HepG2 (cell line): Measurements from ENCODE around the gene METTL22. TPM values are rescaled to one million over a fixed set of nuclear protein-coding genes. Genes with fewer than 3 reads are reported as not detected.

ENCODE experiments used
- ATF3 ChIP-seq: sonication (generic); formaldehyde crosslinking; IDR thresholded peaks from 2 replicates; pipeline ENCODE4 v1.4.0; 2020; ENCODE audit warnings: missing genetic modification reagents
- CHCHD3 ChIP-seq: sonication (generic); formaldehyde crosslinking; IDR thresholded peaks from 2 replicates; pipeline ENCODE4 v1.8.0; 2022; ENCODE audit warnings: mild to moderate bottlenecking, missing genetic modification reagents, moderate library complexity
- CHD2 ChIP-seq: IDR thresholded peaks from 2 replicates; pipeline ENCODE4 v1.6.1; 2011; ENCODE audit warnings: low read depth, low read length, improper control_type of control experiment
- EZH2 ChIP-seq: conservative IDR thresholded peaks from 2 replicates; pipeline ENCODE4 v1.6.1; 2012; ENCODE audit warnings: mild to moderate bottlenecking, low read depth, low read length, moderate library complexity
- GABPB1 ChIP-seq: IDR thresholded peaks from 2 replicates; pipeline ENCODE4 v1.6.1; 2016; ENCODE audit warnings: mild to moderate bottlenecking, missing genetic modification reagents, moderate library complexity, missing compliant biosample characterization
- HCFC1 ChIP-seq: fragments of 150-350 bp; IDR thresholded peaks from 2 replicates; pipeline ENCODE4 v1.6.1; 2014; ENCODE audit warnings: low read depth, low read length
- IRX3 ChIP-seq: sonication (generic); formaldehyde crosslinking; IDR thresholded peaks from 2 replicates; pipeline ENCODE4 v1.8.1; 2023; ENCODE audit warnings: mild to moderate bottlenecking, low read depth, missing genetic modification reagents, borderline replicate concordance
- JDP2 ChIP-seq: sonication (generic); formaldehyde crosslinking; IDR thresholded peaks from 2 replicates; pipeline ENCODE4 v1.8.1; 2022; ENCODE audit warnings: missing genetic modification reagents, borderline replicate concordance
- KAT7 ChIP-seq: IDR thresholded peaks from 2 replicates; pipeline ENCODE4 v1.6.1; 2018; ENCODE audit warnings: borderline replicate concordance, missing compliant biosample characterization
- MED1 ChIP-seq: sonication (generic); formaldehyde crosslinking; IDR thresholded peaks from 2 replicates; pipeline ENCODE4 v1.4.0; 2020; ENCODE audit warnings: missing genetic modification reagents
- MLLT10 ChIP-seq: sonication (generic); formaldehyde crosslinking; IDR thresholded peaks from 2 replicates; pipeline ENCODE4 v1.4.0; 2020; ENCODE audit warnings: missing genetic modification reagents
- NFE2L1 ChIP-seq: sonication (generic); formaldehyde crosslinking; IDR thresholded peaks from 2 replicates; pipeline ENCODE4 v1.4.0; 2020; ENCODE audit warnings: missing genetic modification reagents, mild to moderate bottlenecking, borderline replicate concordance
- NFKB2 ChIP-seq: sonication (generic); formaldehyde crosslinking; IDR thresholded peaks from 2 replicates; pipeline ENCODE4 v1.4.0; 2020; ENCODE audit warnings: missing genetic modification reagents, borderline replicate concordance
- PAF1 ChIP-seq: IDR thresholded peaks from 2 replicates; pipeline ENCODE4 v1.6.1; 2016; ENCODE audit warnings: missing genetic modification reagents, missing compliant biosample characterization
- PAWR ChIP-seq: sonication (generic); formaldehyde crosslinking; IDR thresholded peaks from 2 replicates; pipeline ENCODE4 v1.4.0; 2020; ENCODE audit warnings: missing genetic modification reagents, mild to moderate bottlenecking, borderline replicate concordance
- RELA ChIP-seq: sonication (generic); formaldehyde crosslinking; IDR thresholded peaks from 2 replicates; pipeline ENCODE4 v1.4.0; 2020; ENCODE audit warnings: missing genetic modification reagents
- SMARCC2 ChIP-seq: fragments of 450-650 bp; IDR thresholded peaks from 2 replicates; pipeline ENCODE4 v1.6.1; 2017; ENCODE audit warnings: antibody characterized with exemption, mild to moderate bottlenecking
- SOX13 ChIP-seq, 3 experiments: fragments of 450-650 bp in 1 of 3; sonication (generic) in 1 of 3; formaldehyde crosslinking in 1 of 3; IDR thresholded peaks in 2 of 3; conservative IDR thresholded peaks in 1 of 3; 2 replicates each; pipeline versions ENCODE4 v1.5.0 to v1.6.1; 2016 to 2020; ENCODE audit warnings: antibody characterized with exemption in 1 of 3, mild to moderate bottlenecking in 1 of 3, missing compliant biosample characterization in 1 of 3, missing genetic modification reagents in 1 of 3, moderate library complexity in 1 of 3
- SSRP1 ChIP-seq: IDR thresholded peaks from 2 replicates; pipeline ENCODE4 v1.6.1; 2016; ENCODE audit warnings: control low read depth
- TMF1 ChIP-seq: sonication (generic); formaldehyde crosslinking; IDR thresholded peaks from 2 replicates; pipeline ENCODE4 v1.8.1; 2022; ENCODE audit warnings: low read depth, missing genetic modification reagents
- ZFP62 ChIP-seq: sonication (generic); formaldehyde crosslinking; IDR thresholded peaks from 2 replicates; pipeline ENCODE4 v1.4.0; 2020; ENCODE audit warnings: missing genetic modification reagents
- ZFP90 ChIP-seq: sonication (generic); formaldehyde crosslinking; IDR thresholded peaks from 2 replicates; pipeline ENCODE4 v1.8.0; 2022; ENCODE audit warnings: missing genetic modification reagents, mild to moderate bottlenecking, inconsistent platforms, borderline replicate concordance
- ZNF136 ChIP-seq: sonication (generic); formaldehyde crosslinking; IDR thresholded peaks from 2 replicates; pipeline ENCODE4 v1.8.1; 2022; ENCODE audit warnings: low read depth, mild to moderate bottlenecking, moderate library complexity, missing genetic modification reagents
- ZNF160 ChIP-seq: sonication (generic); formaldehyde crosslinking; IDR thresholded peaks from 2 replicates; pipeline ENCODE4 v1.8.0; 2022; ENCODE audit warnings: mild to moderate bottlenecking, inconsistent platforms, missing genetic modification reagents
- ZNF33B ChIP-seq: sonication (generic); formaldehyde crosslinking; IDR thresholded peaks from 2 replicates; pipeline ENCODE4 v1.5.1; 2020; ENCODE audit warnings: mild to moderate bottlenecking, missing genetic modification reagents
- ZNF44 ChIP-seq: sonication (generic); formaldehyde crosslinking; IDR thresholded peaks from 2 replicates; pipeline ENCODE4 v1.5.1; 2020; ENCODE audit warnings: mild to moderate bottlenecking, missing genetic modification reagents
- ZNF530 ChIP-seq: sonication (generic); formaldehyde crosslinking; IDR thresholded peaks from 2 replicates; pipeline ENCODE4 v1.5.0; 2020; ENCODE audit warnings: low read depth, mild to moderate bottlenecking, missing genetic modification reagents
- ZNF660 ChIP-seq: sonication (generic); formaldehyde crosslinking; IDR thresholded peaks from 2 replicates; pipeline ENCODE4 v1.5.1; 2020; ENCODE audit warnings: mild to moderate bottlenecking, low read depth, missing genetic modification reagents, borderline replicate concordance
- ZNF724P ChIP-seq: sonication (generic); formaldehyde crosslinking; IDR thresholded peaks from 2 replicates; pipeline ENCODE4 v1.8.0; 2022; ENCODE audit warnings: missing genetic modification reagents, borderline replicate concordance
- ZNF75D ChIP-seq: sonication (generic); formaldehyde crosslinking; IDR thresholded peaks from 2 replicates; pipeline ENCODE4 v1.8.1; 2023; ENCODE audit warnings: missing genetic modification reagents, mild to moderate bottlenecking, borderline replicate concordance
- ZSCAN30 ChIP-seq: sonication (generic); formaldehyde crosslinking; IDR thresholded peaks from 2 replicates; pipeline ENCODE4 v1.5.0; 2020; ENCODE audit warnings: mild to moderate bottlenecking, missing genetic modification reagents
- polyA plus RNA-seq, 8 experiments: library from polyadenylated mRNA; depleted of rRNA in 3 of 8; stranded (reverse) in 7 of 8; unstranded in 1 of 8; fragments of >200 nt; fragmentation: Illumina TruSeq in 4 of 8; extraction: Trizol in 4 of 8; gene quantifications; 2 replicates each; pipeline versions ENCODE4 v1.2.1 to v1.2.3, GENCODE V29; 2011 to 2016; ENCODE audit warnings: low read depth in 4 of 8, missing spikeins in 1 of 8, mixed read lengths in 1 of 8; ENCODE audit not compliant: insufficient read depth in 1 of 8
- total RNA-seq, 5 experiments: library from RNA; depleted of rRNA; stranded (reverse); fragments of >200 nt; fragmentation: Illumina TruSeq; extraction: Trizol; gene quantifications; 2 replicates each; pipeline ENCODE4 v1.2.3, GENCODE V29; 2016; ENCODE audit warnings: low read depth in 1 of 5
- TF ChIP-seq, protein P1 (sequence below): sonication (generic); formaldehyde crosslinking; conservative IDR thresholded peaks from 2 replicates; pipeline ENCODE4 v1.8.0; 2022; ENCODE audit warnings: low read depth, missing genetic modification reagents

Gene METTL22
- total and polyA plus RNA-seq, 2 of the 13 experiments (the other 11 are each of a cell fraction or from before 2014, with no cell fraction given): 36.2 to 94.8 TPM

- TF ChIP-seq ZSCAN30 (CRISPR knock-in tag) (no peak), ZFP62 (no peak), CHCHD3 (CRISPR knock-in tag) (no peak), PAWR (CRISPR knock-in tag) (0 out of 2 replicates have a peak, but pooled peaks have one; percentile 53), ZNF660 (no peak), JDP2 (no peak), ZNF160 (CRISPR knock-in tag) (peak; percentile 58; the same call in 1 of the 2 replicates), ZNF33B (no peak), NFE2L1 (no peak), MLLT10 (no peak), SSRP1 (CRISPR knock-in tag) (no peak), KAT7 (CRISPR knock-in tag) (peak; percentile 88; the same call in 1 of the 2 replicates), ATF3 (peak; percentile 33; the same call in 1 of the 2 replicates), ZNF136 (CRISPR knock-in tag) (no peak), SMARCC2 (no peak), HCFC1 (no peak), SOX13 (IDR thresholded peaks at IDR 0.05) (no peak), SOX13 (CRISPR knock-in tag; conservative IDR thresholded peaks at IDR 0.05 in 1 of 2, IDR thresholded peaks at IDR 0.05 in 1 of 2) (no peak; a peak in 1 of 4 replicates), NFKB2 (CRISPR knock-in tag) (peak; percentile 91; the same call in 1 of the 2 replicates), RELA (CRISPR knock-in tag) (peak; percentile 81; the same call in 1 of the 2 replicates), ZNF724P (CRISPR knock-in tag) (no peak), ZNF530 (CRISPR knock-in tag) (no peak), ZNF44 (no peak), GABPB1 (peak; percentile 86), MED1 (peak; percentile 53; the same call in 1 of the 2 replicates), IRX3 (no peak), ZNF75D (0 out of 2 replicates have a peak, but pooled peaks have one; percentile 28), PAF1 (CRISPR knock-in tag) (no peak), CHD2 (no peak), TMF1 (CRISPR knock-in tag) (no peak), ZFP90 (CRISPR knock-in tag) (peak; percentile 77), EZH2 (no peak)
- TF ChIP-seq, protein P1, sequence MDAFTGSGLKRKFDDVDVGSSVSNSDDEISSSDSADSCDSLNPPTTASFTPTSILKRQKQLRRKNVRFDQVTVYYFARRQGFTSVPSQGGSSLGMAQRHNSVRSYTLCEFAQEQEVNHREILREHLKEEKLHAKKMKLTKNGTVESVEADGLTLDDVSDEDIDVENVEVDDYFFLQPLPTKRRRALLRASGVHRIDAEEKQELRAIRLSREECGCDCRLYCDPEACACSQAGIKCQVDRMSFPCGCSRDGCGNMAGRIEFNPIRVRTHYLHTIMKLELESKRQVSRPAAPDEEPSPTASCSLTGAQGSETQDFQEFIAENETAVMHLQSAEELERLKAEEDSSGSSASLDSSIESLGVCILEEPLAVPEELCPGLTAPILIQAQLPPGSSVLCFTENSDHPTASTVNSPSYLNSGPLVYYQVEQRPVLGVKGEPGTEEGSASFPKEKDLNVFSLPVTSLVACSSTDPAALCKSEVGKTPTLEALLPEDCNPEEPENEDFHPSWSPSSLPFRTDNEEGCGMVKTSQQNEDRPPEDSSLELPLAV (CRISPR knock-in tag): no peak
These were observed 53.0 kb downstream of the METTL22 start, which contains the start of gene ABAT (continued) for GRCh38 chr16:8674413-8675022.
